GM06990 (cell line): Measurements from ENCODE around the gene LDB2.

Source experiments
- DNase-seq: peaks from one replicate; pipeline ENCODE4 v3.0.0-alpha.2; 2011; ENCODE audit not compliant: insufficient read length; ENCODE audit errors: extremely low read depth
- H3K27me3 ChIP-seq: replicated peaks from 2 replicates; pipeline ENCODE4 v1.6.0; 2011; ENCODE audit warnings: low read length; ENCODE audit not compliant: control insufficient read depth, insufficient read depth
- H3K36me3 ChIP-seq: 2 replicates; pipeline ENCODE4 v1.5.1; 2011; ENCODE audit warnings: low read length; ENCODE audit not compliant: control insufficient read depth, insufficient read depth
- H3K4me3 ChIP-seq: replicated peaks from 2 replicates; pipeline ENCODE4 v1.5.1; 2011; ENCODE audit warnings: low read depth, mild to moderate bottlenecking, control low read depth, low read length
- CTCF ChIP-seq: IDR thresholded peaks from 2 replicates; pipeline ENCODE4 v1.5.1; 2011; ENCODE audit warnings: low read length, control low read depth, mild to moderate bottlenecking, inconsistent platforms; ENCODE audit not compliant: insufficient read depth, poor library complexity, severe bottlenecking

The LDB2 gene

DNA sequence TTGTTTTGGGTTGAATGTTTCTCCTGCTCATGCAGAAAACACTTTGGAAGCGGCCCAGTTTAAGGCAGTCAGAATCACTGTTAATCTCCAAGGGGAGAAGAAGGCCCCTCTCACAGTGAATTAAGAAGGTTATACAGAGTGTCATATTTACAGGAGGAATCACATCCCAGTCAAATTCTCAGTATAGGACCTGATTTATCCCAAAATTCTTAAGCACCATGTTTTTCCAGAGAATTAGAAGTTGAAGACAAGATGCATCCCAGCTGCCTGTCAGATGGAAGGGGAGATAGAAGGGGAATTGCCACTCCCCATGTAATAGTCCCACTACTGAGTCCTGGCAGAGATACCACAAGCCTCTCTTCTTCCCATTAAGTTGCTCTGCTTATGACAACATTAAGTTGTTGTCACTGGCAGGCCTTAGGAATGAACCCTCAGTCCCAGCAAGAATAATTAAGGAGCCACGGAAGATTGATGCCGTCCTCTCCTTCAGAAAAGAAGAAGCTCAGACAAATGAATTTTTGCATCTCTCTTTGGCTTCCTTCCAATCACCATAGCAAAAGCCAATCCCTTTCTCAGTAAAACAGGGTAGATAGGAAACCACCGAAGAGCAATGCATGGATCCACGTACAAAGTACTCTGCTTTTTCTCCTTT, 138.4 kb downstream of the LDB2 start:
- no peak for TF ChIP-seq CTCF
- Histone ChIP-seq H3K4me3 (no peak overlapping the region), H3K36me3 (no peaks in the 10 kb centered on the region), H3K27me3 (no peaks in the 10 kb centered on the region)
- DNase-seq = no peak

- H3K27me3 ChIP-seq = no peaks in the 10 kb centered on the region
- H3K4me3 ChIP-seq = no peak overlapping the region
- no peaks in the 10 kb centered on the region for H3K36me3 ChIP-seq
- DNase-seq = no peak
- no peak for TF ChIP-seq CTCF
These were observed 139.6 kb downstream of the LDB2 start for GRCh38 chr4:16758816-16759215.

DNA sequence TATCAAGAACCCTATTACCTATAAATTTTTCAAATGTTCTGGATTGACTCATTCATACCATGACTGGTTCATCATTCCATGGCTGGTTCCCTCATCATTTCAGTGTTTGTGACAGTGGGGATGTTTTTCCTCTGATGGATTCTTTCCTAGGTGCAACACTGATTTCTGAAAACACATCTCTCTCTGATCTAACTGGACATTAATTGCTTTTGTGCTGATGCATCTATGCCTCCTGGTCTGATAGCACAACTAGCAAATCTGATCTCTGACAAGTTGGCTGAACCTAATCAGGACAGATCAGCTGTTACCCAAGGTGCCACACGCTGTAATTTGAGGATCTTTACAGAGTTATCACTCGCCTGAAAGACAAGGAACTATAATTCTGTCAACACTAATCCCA, 140.2 kb downstream of the LDB2 start:
- Histone ChIP-seq H3K36me3 (no peaks in the 10 kb centered on the region), H3K4me3 (no peak overlapping the region), H3K27me3 (no peaks in the 10 kb centered on the region)
- DNase-seq = no peak
- no peak for TF ChIP-seq CTCF

DNA sequence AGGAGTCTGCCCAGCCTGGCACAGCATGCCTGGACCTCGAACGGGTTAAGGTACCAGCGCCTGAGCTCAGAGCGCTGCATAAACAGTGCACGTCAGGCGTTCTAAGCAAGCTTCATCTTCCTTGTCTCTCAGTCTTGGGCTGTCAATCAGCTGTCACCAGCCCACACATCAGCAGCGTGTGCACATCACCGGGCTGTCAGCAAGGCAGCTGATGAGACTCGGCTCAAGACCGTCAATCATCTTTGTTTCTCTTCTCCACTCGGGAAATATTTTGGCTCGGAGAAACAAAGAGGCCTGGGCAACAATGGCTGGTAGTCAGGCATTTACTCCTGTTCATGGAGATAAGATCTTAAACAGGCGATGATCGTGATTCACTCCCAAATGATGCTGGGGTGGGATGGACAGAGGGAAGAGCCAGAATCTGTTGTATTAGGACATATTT, 141.3 kb downstream of the LDB2 start:
- no peak for DNase-seq
- H3K4me3 ChIP-seq = no peak overlapping the region
- no peaks in the 10 kb centered on the region for H3K27me3 ChIP-seq
- no peak for TF ChIP-seq CTCF
- no peaks in the 10 kb centered on the region for H3K36me3 ChIP-seq

DNA sequence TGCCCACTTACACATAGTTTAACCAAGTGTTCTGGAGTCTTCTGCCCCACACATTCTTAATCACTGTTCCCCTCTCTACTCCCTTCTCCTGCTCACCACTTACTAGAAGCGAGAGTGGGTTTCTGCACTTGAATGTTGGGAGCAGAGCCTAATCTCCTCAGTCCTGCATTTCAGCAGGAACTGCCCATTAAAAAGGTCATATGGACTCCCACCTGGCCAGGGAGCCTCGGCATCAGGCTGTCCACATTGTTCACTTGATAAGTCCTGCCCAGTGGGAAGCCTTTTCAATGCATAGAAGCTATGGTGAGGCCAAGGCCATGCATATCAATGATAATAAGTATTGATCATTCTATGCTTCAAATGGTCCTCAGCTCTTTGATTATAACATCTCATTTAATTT, 144.3 kb downstream of the LDB2 start:
- TF ChIP-seq CTCF = no peak
- Histone ChIP-seq H3K4me3 (no peak overlapping the region), H3K36me3 (no peaks in the 10 kb centered on the region), H3K27me3 (no peaks in the 10 kb centered on the region)
- DNase-seq = no peak

DNA sequence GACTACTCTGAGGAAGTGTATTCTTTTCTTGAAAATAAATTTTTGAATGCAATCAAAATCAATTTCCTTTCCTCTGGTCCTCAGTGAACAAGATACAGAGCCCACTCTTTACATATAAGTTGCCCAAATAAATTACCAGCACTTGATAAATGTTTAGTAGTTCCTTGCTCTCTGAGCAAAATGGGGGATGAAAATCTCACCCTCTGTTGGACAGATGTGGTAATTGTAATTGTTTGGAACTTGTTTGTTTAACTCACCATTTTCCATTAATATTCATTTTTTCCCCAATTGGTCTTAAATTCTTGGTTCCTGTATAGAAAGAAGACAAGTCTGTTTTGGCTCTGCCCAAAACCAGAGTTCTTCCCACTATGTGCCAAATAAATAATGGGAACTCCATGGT, 146.3 kb downstream of the LDB2 start:
- Histone ChIP-seq H3K4me3 (no peak overlapping the region), H3K27me3 (no peaks in the 10 kb centered on the region), H3K36me3 (no peaks in the 10 kb centered on the region)
- no peak for DNase-seq
- no peak for TF ChIP-seq CTCF
